HFFc6 (cell line): Measurements from ENCODE around the gene CLPTM1L. TPM values are rescaled to one million over a fixed set of nuclear protein-coding genes. Genes with fewer than 3 reads are reported as not detected.
"Not testable (repeated sequence)": the region's sequence is repeated elsewhere in the genome, so short reads cannot be mapped to it uniquely, and the experiment has no call there.

Experiments
- DNase-seq: peaks from one replicate; pipeline ENCODE4 v3.0.0-alpha.2; 2018
- H3K27ac Mint-ChIP-seq: 2 replicates; pipeline ENCODE4 v1.8.0; 2020; ENCODE audit warnings: mild to moderate bottlenecking, mixed read lengths
- H3K27me3 Mint-ChIP-seq: 2 replicates; pipeline ENCODE4 v1.8.0; 2021; ENCODE audit warnings: mild to moderate bottlenecking, moderate library complexity, mixed read lengths; ENCODE audit not compliant: insufficient read depth
- H3K36me3 Mint-ChIP-seq: 2 replicates; pipeline ENCODE4 v1.8.0; 2021; ENCODE audit warnings: low read depth, mixed read lengths
- H3K4me1 Mint-ChIP-seq: 2 replicates; pipeline ENCODE4 v1.8.0; 2020; ENCODE audit warnings: low read depth, mixed read lengths
- H3K4me3 Mint-ChIP-seq: 2 replicates; pipeline ENCODE4 v1.8.0; 2020; ENCODE audit warnings: mild to moderate bottlenecking, moderate library complexity, mixed read lengths
- H3K9me3 Mint-ChIP-seq: 2 replicates; pipeline ENCODE4 v1.8.0; 2020; ENCODE audit warnings: mild to moderate bottlenecking, mixed read lengths
- CTCF ChIP-seq: fragments of 200-600 bp; sonication (generic); IDR thresholded peaks from 2 replicates; pipeline ENCODE4 v1.5.0; 2021; ENCODE audit warnings: antibody characterized with exemption, mild to moderate bottlenecking
- total RNA-seq, 6 experiments: library from RNA; stranded (reverse); fragmentation: NEBNext Ultra II Directional; extraction: Animal tissue kit (Norgen Biotek cat#: 25700); gene quantifications; 2 replicates in 1 of 6; 3 replicates in 5 of 6; pipeline ENCODE4 v1.2.3, GENCODE V29; 2021

Gene CLPTM1L
- total RNA-seq, 6 experiments from 2014 or later, result 119 to 164 (median 143) TPM

DNA sequence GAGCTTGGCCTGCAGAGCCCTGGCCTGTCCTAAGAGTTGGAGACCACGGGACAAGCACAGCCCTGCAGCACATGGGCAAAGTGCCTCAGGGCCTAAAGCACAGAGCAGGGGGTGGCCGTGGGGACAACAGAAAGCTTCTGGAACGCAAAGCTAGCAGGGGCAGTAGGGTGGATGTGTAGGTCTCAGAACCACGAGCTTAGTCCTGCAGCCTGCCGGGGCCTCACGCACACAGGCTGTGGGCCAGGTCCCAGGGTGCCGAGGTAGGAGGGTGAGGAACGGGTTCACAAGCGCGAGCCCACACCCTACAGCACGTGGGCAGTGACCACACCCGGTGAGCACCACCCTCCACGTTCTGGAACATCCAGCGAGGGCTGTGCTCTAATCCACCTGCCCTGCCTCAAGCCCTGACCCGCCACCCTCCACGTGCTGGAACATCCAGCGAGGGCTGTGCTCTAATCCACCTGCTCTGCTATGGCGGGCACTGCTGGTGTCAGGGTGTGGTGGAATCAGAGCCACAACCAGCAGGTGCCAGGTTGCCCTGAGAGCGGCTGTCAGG lies 9.3 kb downstream of the CLPTM1L start:
- Mint-ChIP-seq H3K27ac (no peak overlapping the region), H3K4me1 (no peaks in the 10 kb centered on the region)

DNA sequence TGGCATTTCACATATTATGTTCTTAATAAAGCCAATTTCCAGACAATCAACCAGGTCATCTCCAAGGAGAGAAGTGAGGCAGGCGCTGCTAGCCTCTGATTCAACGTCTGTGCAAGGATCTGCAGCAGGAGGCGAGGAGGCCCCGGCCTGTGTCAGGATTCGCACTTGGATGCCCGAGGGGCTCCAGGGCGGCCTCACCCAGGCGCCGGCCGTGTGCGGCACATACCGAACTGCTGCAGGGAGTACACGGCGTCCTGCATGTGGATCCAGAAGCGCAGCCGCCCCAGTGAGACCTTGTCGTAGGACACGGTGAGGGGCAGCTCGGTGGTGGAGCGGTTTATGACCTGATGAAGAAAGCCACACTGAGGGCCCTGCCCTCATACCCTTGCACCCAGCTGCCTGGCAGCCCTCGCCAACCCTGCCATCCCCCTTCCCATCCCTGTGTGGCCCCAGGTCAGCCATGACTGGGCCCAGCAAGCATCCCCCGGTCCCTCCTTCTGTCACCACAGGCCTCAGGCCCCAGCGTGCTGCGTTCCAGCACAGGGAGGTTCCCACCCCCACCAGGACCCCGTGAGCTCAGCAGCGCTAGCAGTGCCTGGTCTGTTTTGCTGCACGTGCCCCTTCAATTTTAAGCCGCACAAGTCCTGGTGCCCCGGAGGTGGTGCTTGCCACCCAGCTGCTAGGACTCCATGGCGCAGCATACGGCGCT lies 9.9 kb downstream of the CLPTM1L start:
- no peak for TF ChIP-seq CTCF
- no peaks in the 10 kb centered on the region for H3K9me3 Mint-ChIP-seq
- H3K27me3 Mint-ChIP-seq, result no peaks in the 10 kb centered on the region
- no peak overlapping the region for H3K4me3 Mint-ChIP-seq
- no peak for DNase-seq
- no peaks in the 10 kb centered on the region for H3K4me1 Mint-ChIP-seq
- H3K36me3 Mint-ChIP-seq, result peaks cover 13% of the 10 kb centered on the region
- H3K27ac Mint-ChIP-seq, result no peak overlapping the region

More for the DNA sequence above, 9.3 kb downstream of the CLPTM1L start:
- no peak for TF ChIP-seq CTCF
- DNase-seq, result no peak
- Mint-ChIP-seq H3K36me3 (peaks cover 13% of the 10 kb centered on the region), H3K4me3 (no peak overlapping the region), H3K9me3 (no peaks in the 10 kb centered on the region), H3K27me3 (no peaks in the 10 kb centered on the region)

- Mint-ChIP-seq H3K27me3 (no peaks in the 10 kb centered on the region), H3K27ac (no peak overlapping the region), H3K36me3 (peaks cover 14% of the 10 kb centered on the region), H3K4me3 (no peak overlapping the region), H3K4me1 (0 out of 2 replicates have a peak, but pooled peaks cover under 1% of the 10 kb centered on the region), H3K9me3 (peaks cover under 1% of the 10 kb centered on the region; the same call in 1 of the 2 replicates)
- DNase-seq, result no peak
- TF ChIP-seq CTCF, result no peak
Measured at GRCh38 chr5:1333986-1334385, 10.9 kb downstream of the CLPTM1L start.

GRCh38 chr5:1333286-1333685 lies 11.6 kb downstream of the CLPTM1L start:
- H3K4me3 Mint-ChIP-seq, H3K27me3 Mint-ChIP-seq, H3K9me3 Mint-ChIP-seq, H3K27ac Mint-ChIP-seq, H3K4me1 Mint-ChIP-seq, DNase-seq: not testable (repeated sequence)
- peaks cover 21% of the 10 kb centered on the region for H3K36me3 Mint-ChIP-seq

DNA sequence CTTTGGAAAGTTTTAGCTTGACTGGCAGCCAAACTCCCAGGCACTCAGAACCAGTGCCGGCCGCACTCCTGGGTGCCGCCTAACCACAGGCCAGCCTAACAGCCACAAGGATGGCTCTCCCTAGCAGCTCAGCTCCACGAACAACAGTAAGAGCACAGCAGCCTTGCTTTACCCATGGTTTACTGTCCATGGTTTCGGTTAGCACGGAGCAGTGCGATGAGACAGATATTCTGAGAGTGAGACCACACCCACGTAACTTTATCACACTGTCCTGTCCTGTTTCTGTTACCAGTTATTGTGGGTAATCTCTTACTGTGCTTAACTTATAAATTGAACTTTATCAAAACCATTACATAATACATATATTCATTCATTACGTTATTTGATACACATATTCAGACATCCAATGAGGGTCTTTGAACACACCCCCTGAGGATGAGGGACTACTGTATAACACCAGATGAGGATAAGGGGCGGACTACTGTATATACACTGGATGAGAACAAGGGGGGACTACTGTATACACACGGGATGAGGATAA lies 12.4 kb downstream of the CLPTM1L start:
- no peak overlapping the region for H3K27ac Mint-ChIP-seq
- H3K4me1 Mint-ChIP-seq, result peaks cover 12% of the 10 kb centered on the region
- no peak for TF ChIP-seq CTCF
- no peak overlapping the region for H3K4me3 Mint-ChIP-seq
- H3K9me3 Mint-ChIP-seq, result peaks cover 13% of the 10 kb centered on the region
- DNase-seq, result no peak
- H3K27me3 Mint-ChIP-seq, result peaks cover under 1% of the 10 kb centered on the region; the same call in 1 of the 2 replicates
- H3K36me3 Mint-ChIP-seq, result peaks cover 23% of the 10 kb centered on the region

GRCh38 chr5:1331861-1332405 lies 13.0 kb downstream of the CLPTM1L start:
- Mint-ChIP-seq H3K4me1 (peaks cover 18% of the 10 kb centered on the region), H3K27me3 (peaks cover 3% of the 10 kb centered on the region; the same call in 1 of the 2 replicates), H3K36me3 (peaks cover 29% of the 10 kb centered on the region), H3K4me3 (no peak overlapping the region), H3K9me3 (peaks cover 19% of the 10 kb centered on the region), H3K27ac (no peak overlapping the region)
- no peak for TF ChIP-seq CTCF
- DNase-seq, result no peak
